Germinal center (tissue), 1 donor: ENCODE results near the gene SLC34A1.
"Not testable (repeated sequence)": the region's sequence is repeated elsewhere in the genome, so short reads cannot be mapped to it uniquely, and the experiment has no call there.

Source experiments
- DNase-seq: peaks from one replicate; pipeline ENCODE4 v3.0.0; 2012; ENCODE audit warnings: mixed read lengths, low spot score

Gene SLC34A1, protein sequence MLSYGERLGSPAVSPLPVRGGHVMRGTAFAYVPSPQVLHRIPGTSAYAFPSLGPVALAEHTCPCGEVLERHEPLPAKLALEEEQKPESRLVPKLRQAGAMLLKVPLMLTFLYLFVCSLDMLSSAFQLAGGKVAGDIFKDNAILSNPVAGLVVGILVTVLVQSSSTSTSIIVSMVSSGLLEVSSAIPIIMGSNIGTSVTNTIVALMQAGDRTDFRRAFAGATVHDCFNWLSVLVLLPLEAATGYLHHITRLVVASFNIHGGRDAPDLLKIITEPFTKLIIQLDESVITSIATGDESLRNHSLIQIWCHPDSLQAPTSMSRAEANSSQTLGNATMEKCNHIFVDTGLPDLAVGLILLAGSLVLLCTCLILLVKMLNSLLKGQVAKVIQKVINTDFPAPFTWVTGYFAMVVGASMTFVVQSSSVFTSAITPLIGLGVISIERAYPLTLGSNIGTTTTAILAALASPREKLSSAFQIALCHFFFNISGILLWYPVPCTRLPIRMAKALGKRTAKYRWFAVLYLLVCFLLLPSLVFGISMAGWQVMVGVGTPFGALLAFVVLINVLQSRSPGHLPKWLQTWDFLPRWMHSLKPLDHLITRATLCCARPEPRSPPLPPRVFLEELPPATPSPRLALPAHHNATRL

DNA sequence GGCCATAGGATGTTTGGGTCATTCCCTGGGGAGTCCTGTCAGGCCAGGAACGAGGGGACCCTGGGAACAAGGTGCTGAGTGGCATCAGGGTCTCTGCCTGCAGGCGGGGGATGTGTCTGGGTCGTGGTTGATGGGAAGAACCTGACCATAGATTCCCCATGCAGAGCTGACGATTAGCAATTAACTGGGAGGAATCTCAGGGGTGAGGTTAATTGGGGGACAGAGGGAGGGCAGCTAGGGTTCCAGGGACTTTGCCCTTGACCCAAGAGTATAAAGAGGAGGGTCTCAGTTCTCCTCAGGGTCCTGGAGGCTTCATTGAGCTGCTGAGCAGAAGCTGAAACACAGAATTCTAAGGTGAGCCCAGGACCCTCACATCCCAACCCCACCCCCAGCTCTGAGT, at the start of gene SLC34A1:
Gene SLC34A1, plus strand, starts transcription at position 301 of the 400 bp plus-strand sequence. CDS start 1,308 bp downstream, outside the sequence.
- no peak for DNase-seq

DNA sequence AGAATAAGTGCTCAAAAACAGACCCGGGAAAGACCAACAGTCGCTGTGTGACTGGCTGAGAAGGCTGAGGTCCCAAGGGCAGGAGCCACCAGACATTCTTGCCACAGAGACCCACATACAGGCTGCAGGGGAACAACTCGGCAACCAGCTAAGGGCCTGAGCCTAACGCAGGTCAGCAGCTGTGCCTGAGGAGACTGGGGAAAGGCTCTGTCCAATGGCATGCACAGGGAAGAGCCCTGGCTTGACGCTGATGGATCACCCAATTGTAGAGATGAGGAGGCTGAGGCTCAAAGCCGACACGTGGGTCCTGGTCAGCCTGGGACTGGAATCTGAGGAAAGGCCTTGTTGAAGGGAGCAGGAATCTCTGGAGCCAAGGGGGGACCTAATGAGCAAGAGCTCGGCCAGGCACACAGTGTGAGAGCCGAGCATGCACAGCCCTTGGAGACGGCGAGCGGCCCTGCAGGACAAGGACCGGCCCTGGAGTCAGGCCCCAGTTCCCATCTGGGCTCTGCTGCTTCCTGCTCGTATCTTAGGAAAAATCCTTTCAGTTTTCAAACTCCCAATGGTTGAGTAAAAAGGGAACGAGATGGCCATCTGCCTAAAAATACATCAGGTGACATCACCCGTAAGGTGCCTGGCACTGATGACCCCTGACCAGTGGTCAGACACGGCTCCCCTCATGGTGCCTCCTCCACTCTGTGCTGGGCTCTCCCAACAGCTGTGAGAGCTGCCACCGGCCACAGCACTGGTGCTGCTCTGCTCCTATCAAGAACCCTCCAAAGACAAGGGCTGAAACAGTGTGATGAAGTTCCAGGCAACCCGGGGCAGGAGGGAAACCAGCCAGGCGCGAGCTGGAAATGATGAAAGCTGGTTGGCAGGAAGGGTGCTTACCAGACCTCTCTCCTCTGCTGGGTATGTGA, 49.2 kb upstream of the SLC34A1 start:
- DNase-seq: no peak

DNA sequence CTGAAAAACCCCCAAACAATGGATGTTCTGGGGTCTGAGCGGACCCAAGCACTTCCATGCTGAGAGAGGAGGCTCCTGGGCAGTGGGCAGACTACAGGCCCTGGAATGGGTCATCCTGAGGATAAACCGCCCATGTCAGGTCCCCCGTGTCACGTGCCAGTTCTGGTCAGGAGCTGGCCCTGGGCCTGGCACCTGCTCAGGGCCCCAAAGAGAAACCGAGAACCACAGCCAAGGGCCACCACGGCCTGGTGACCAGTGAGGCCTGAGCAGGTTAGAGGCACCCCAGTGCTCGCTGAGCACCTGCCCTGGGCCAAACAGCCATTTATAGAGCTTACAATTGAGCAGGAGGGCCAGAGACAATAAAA, 48.6 kb upstream of the SLC34A1 start:
- no peak for DNase-seq

DNA sequence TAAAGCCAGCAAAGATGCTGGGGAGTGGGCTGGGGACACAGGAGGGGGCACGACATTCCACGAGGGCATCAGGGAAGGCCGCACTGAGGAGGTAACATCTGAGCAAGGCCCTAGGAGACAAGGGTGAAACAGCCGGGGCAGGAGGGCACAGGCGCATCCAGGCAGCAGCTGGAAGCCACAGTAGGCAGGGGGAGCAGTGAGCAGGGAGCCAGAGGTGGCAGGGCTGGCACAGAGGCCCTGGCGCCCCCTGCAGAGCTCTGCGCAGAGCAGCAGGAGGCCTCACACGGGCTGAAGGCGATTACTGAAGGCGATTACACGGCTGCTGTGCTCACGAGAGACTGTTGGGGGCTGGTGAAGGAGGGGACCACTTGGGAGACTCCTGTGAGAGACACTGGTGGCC, 48.1 kb upstream of the SLC34A1 start:
- DNase-seq: no peak

DNA sequence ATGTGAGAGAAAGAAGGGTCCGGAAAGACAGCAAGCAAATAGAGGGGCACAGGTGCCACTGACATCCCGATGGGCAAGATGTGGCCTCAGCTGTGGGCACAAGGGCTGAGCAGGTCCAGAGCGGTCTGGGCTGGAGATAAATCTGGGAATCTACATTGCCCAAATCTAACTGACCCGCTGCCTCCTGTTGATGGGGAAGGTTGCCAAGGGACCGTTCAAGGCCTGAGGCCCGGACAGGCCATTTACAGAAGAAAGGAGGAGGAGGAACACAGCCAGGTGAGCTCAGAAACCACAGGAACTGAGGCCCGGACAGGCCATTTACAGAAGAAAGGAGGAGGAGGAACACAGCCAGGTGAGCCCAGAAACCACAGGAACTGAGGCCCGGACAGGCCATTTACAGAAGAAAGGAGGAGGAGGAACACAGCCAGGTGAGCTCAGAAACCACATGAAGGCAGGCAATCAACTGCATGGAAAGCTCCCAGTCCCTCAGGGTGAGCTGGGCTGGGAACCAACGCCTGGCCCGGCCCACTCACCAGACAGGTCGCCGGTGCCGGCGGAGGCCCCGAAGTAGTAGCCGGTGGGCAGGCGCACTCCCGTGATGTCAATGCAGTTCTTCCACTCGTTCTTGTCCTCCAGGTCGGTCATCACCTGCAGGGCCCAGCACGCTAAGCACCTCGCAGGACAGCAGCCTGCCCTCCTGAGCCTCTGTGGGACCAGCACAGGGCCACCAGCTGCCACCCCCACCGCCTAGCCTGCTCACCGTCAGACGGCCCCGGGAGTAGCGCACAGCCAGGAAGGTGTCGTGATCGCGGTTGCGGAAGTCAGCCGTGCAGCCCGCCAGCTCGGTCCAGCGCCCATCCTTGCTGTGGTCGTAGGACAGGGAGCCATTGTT, 47.4 kb upstream of the SLC34A1 start:
- no peak for DNase-seq

DNA sequence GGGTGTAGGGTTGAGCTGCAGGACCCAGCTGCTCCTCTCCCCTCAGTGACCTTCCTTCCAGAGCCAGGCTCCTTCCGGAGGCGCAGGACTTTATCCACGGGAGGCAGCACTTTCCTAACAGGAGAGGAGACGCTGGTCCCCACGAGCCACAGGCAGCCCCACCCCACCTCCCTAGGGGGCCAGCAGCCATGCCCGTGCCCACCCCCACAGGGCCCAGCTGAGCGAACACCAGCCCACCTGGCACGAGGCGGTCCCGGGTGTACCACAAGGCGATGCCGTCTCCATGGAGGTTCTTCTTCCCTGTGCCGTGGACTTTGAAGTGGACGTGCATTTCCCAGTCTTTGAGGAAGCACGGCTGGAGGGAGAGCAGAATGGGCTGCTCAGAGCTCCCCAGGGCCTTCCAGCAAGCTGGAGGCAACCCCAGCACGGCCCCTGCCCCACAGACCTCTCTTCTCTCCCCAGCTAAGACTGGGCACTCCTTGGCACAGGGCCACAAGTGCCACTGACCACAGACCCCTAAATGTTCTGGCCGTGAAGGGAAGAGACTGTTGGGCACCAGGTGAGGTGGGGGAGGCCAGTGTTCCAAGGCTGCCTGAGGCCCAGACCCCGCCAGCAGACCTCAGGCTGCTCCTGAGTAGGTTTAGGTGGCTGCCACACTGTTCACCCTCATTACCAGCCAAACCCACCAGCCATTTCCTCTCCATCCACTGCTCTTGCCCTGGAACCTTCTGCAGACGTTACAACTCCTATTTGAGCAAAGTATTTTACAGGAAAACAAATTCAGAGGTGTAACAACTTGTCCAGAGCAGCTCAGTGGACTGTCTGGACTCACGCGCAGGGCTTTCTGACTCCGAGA, 45.8 kb upstream of the SLC34A1 start:
- DNase-seq: no peak

DNA sequence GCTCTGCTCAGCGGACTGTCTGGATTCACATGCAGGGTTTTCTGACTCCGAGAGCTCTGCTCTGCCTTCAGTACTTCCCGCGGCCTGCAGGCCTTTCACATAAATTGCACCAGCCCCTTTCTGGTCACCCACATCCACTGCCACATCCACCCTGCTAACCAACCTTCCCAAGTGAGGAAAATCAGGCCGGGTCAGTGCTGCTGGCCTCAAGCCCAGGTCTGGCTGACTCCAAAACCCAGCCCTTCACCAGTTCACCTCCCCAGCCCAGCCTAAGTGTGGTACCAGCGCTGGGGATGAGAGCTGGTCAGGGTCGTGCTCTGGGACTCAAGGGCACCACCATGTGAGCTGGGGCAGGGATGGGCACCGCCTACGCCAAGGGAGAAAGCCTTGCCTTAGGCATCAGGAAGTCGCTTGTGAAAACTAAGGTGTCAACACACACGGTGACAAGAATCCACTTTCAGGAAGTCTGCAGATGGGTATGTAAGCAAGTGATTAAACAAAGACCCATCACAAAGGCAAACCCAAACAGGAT, 45.1 kb upstream of the SLC34A1 start:
- DNase-seq: no peak

DNA sequence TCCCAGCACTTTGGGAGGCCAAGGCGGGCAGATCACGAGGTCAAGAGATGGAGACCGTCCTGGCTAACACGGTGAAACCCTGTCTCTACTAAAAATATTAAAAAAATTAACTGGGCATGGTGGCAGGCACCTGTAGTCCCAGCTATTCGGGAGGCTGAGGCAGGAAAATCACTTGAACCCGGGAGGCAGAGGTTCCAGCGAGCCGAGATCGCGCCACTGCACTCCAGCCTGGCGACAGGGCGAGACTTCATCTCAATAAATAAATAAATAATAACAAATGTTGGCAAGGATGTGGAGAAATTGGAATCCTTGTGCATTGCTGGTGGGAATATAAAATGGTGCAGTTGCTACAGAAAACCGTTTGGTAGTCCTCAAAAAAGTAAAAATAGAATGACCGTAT, 41.2 kb upstream of the SLC34A1 start:
- DNase-seq: not testable (repeated sequence)

DNA sequence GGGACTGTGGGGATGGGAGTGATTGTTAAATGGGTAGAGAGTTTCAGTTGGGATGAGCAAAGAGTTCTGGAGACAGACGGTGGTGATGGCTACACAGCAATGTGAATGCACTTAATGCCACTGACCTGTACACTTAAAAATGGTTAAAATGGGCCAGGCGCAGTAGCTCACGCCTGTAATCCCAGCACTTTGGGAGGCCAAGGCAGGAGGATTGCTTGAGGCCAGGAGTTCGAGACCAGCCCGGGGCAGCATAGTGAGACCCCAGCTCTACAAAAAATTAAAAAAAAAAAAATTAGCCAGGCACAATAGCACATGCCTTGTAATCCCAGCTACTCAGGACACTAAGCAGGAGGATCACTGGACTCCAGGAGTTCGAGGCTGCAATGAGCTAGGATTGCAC, 40.5 kb upstream of the SLC34A1 start:
- no peak for DNase-seq

DNA sequence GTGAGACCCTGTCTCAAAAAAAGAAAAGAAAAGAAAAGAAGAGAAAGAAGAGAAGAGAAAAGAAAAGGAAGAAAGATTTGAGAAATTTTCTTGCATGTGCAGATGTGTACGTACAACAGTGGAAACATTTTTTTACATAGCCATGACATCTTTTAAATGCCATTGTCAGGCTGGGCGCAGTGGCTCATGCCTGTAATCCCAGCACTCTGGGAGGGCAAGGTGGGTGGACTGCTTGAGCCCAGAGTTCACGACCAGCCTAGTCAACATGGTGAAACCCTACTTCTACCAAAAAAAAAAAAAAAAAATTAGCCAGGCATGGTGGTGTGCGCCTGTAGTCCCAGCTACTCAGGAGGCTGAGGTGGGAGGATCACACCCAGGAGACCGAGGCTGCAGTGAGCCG, 39.3 kb upstream of the SLC34A1 start:
- no peak for DNase-seq

DNA sequence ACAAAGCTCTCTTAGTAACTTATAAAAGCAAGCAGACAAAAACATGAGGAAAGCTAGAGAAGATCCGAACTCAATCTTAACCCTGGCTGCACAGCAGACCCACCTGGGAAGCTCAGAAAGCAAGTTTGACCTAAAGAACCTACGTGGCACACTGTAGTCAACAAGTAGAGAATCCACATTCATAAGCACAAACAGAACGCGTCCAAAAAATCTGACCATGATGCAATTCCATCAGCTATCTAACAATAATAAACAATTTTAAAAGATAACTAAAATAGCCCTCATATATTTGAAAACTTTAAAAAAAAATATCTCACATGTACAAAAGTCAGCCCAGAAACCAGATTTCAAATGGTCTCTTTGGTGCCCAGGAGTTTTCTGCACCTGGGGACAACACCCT, 37.4 kb upstream of the SLC34A1 start:
- no peak for DNase-seq

DNA sequence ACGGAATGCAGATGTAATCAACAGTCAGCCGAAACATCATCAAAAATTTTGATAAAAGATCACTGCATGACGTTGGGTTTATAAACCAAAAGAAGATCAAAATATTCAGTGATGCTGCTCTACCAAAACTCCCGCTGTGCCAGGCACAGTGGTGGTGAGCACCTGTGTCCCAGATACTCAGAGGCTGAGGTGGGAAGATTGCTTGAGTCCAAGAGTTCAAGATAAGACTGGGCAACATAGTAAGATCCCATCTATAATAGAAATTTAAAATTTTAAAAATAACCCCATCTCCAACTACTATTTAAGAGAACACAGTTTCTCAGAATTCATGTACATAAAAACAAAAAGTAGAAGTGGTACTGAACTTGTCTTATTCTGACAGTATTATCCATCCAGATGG, 36.5 kb upstream of the SLC34A1 start:
- DNase-seq: no peak

DNA sequence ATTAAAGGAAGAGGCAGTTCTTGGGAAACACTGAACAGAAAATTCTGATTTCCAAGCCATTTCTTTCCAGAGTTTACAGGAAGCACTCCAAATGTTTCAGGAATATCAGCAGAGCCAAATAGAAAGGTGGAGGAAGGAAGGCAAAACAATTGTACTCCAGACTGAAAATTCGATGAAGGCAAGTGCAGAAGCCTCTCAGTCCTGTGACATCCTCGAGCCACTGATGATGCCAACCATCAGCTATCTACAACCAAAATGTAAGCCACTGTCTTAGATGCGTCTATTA, 34.9 kb upstream of the SLC34A1 start:
- no peak for DNase-seq

DNA sequence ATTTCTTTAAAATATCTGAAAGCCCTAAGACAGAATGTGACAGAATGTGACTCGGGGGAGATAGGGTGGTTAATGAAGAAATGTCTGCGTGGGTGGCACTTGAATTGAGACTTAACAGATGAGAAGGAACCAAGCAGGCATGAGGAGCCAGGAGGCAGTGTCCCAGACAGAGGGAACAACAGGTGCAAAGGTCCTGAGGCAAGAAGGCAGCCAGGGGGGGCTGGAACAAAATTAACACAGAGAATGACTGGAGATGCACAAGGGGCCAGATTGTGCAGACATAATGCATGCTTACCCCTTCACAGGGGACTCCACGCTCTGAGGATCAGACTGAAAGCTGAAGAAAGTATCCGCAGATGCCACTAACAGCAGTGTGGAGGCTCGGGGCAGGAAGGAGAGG, 34.5 kb upstream of the SLC34A1 start:
- no peak for DNase-seq

DNA sequence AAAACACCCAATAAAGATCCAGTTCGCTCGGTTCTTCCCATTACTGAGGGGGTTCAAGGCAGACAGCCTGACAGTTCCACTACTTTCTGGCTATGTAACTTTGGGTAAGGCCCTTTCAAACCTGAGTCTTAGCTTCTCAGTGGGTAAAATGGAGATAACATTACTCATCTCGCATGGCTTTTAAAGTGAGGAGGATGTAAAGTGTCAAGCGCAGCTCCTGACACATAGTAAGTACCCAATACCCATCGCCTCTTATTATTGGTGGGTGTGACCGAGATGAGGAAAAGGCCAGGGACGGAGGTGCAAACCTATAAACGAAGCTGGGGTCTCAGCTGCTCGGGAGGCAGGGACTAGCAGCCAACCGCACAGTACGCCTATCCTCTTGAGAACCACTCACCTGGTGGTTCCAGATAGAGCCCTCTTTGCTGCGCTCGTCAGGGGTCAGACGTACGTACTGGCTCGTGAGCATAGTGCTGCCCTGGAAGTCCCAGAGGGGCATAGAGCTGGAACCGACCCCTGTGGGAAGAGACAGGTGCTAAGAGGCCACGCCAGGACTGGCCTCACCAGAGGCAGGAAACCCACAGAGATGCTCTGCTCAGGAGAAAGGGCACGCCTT, 33.4 kb upstream of the SLC34A1 start:
- no peak for DNase-seq

DNA sequence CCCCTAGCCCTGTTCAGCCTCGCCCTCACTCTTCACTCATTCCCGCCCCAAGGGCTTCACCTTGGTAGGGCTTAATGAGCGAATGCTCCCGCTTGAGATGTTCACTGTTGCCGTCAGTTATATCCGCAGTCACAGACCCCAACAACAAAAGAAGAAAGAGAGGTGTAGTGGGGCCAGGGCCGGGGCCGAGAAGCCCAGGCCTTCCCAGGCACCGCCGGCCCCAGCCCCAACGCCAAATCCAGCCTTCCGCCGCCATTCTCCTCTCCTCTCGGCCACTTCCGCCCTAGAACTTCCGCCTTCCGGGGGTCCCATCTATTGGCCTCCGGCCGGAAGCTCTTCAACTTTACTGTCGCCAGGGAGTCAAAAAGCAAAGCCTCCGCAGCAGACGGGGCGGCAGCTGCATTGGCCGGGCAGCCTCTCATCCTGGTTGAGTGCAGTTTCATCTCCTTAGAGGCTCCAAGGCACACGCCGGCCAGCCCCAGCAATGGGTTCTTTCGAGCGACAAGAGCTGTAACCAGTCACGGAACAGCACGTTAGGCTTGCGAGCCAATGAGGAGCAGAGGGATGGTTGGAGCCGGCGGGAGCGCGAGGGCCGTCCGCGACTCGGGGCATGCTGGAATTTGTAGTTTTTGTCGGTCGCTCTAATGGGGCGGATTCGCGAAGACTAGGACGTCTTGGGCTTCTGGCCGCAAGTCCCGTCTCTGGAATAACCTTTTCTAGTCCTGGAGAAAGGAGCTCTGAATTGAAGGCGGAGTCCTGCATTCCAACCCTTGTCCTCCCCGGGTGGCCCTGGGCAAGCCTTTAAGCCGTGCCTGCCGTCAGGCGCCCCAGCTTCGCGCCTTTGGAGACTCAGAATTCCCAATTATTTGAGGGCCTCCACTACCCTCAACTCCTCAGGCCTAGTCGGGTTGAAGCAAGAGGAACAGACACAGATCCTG, 32.6 kb upstream of the SLC34A1 start, which contains the start of gene LMAN2:
Gene LMAN2, minus strand, starts transcription at position 277 of the 938 bp plus-strand sequence. Its CDS starts 21 bp downstream, at position 256.
- peak; percentile 97 for DNase-seq

DNA sequence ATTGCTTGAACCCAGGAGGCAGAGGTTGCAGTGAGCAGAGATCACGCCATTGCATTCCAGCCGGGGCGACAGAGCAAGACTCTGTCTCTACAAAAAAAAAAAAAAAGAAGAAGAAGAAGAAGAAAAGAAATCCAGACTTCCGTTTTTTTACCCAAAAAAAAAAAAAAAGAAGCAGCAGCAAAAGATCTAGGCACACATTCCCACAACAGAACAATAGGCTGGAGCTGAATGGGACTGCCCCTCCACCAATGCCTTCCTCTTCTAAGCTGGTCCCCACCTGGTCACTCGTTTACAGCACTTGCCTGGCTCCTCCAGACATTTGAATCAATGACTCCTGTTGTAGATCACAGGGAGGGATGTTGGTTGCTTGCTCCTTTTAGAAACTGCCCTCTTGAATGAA, 31.1 kb upstream of the SLC34A1 start:
- DNase-seq: no peak

DNA sequence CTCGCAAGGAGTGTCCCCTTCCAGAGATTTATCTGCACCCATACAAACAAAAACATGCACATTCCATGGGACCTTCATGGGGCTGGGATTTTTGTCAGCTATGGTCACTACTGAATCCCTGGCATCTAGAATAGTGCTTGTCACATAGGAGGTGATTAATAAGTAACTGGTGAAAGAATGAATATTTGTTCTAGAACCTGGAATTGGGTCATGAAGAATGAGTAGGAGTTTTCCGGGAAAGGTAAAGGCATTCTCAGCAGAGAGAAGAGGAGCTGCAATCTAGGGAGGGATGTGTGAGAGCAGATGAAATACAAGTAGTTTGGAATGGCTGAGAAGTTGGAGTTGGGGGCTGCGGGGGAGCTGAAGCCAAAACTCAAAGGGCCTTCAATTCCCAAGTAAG, 30.0 kb upstream of the SLC34A1 start:
- no peak for DNase-seq

DNA sequence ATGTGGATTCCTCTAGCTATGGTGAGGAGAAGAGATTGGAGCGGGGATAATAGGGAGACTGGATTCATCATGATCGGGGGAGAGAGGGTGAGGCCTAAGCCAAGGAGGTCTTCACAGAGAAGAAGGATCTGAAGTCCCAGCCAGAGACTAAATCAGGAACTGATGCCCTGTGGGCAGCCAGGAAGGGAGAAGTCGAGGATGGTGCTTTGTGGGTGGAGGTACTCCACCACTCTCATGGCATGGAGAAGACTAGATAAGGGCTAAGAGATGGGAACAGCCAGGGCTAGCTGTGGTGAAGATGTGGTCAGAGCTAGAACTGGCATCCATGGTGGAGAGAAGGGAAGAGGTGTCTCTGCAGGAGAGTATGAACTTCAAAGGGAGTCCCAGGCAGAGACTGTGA, 29.5 kb upstream of the SLC34A1 start:
- DNase-seq: no peak
